Right lobe of liver (tissue), 4 donors: Measurements from ENCODE around the gene ZNF800.

Source experiments
- POLR2A ChIP-seq: fragments of 450-650 bp; IDR thresholded peaks from one replicate; pipeline ENCODE4 v1.6.1; 2017; ENCODE audit warnings: antibody characterized with exemption, mild to moderate bottlenecking
- TF ChIP-seq, protein P1 (sequence below), 4 donors: fragments of 200-600 bp in 3 of 4; fragments of 450-650 bp in 1 of 4; IDR thresholded peaks; one replicate each; pipeline versions ENCODE4 v1.5.1 to v1.8.0; 2016 to 2022; ENCODE audit warnings: antibody characterized with exemption in 4 of 4, mild to moderate bottlenecking in 2 of 4
- donor health status: DM: no; HTN: no; CAD: no.
- donor health status: DM: no; HTN: no; CAD: no.
- donor health status: DM: no; HTN: yes; CAD: no.

DNA sequence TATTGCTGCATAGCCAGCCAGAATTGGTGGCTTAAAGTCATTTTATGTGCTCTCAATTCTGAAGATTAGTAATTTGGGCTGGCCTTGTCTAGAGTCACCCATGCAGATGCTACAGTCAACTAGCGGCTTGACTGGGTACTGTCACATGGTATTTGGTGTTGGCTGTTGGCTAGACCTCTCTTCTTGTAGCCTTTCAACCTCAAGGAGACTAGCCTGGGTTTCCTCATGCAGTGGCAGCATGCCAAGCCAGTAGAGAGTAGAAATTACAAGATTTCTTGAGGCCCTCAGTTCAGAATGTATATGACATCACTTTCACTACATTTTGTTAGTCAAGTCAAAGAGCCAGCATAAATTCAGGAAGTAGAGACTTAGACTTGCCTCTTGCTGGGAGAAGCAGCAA lies 3.7 kb upstream of the ZNF800 start:
- TF ChIP-seq, protein P1, sequence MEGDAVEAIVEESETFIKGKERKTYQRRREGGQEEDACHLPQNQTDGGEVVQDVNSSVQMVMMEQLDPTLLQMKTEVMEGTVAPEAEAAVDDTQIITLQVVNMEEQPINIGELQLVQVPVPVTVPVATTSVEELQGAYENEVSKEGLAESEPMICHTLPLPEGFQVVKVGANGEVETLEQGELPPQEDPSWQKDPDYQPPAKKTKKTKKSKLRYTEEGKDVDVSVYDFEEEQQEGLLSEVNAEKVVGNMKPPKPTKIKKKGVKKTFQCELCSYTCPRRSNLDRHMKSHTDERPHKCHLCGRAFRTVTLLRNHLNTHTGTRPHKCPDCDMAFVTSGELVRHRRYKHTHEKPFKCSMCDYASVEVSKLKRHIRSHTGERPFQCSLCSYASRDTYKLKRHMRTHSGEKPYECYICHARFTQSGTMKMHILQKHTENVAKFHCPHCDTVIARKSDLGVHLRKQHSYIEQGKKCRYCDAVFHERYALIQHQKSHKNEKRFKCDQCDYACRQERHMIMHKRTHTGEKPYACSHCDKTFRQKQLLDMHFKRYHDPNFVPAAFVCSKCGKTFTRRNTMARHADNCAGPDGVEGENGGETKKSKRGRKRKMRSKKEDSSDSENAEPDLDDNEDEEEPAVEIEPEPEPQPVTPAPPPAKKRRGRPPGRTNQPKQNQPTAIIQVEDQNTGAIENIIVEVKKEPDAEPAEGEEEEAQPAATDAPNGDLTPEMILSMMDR (IDR thresholded peaks at IDR 0.05), result no peak
- no peak for TF ChIP-seq POLR2A
